DLD1 (cell line): ENCODE measurements around the gene RALGAPA1.

Experiments used
- in situ Hi-C: cut with HindIII; loops from 2 replicates; pipeline ENCODE4 v1.10.0; 2017; ENCODE audit warnings: low sequenced_read_pairs

RALGAPA1 gene

GRCh38 chr14:35556548-35556947 lies 252.5 kb downstream of the RALGAPA1 start:
- in situ Hi-C loops, result no loop called here

GRCh38 chr14:35553808-35554207 lies 255.3 kb downstream of the RALGAPA1 start:
- in situ Hi-C loops, result no loop called here

GRCh38 chr14:35551081-35551480 lies 258.0 kb downstream of the RALGAPA1 start:
- in situ Hi-C loops, result no loop called here

- in situ Hi-C loops, result no loop called here
These were observed 259.5 kb downstream of the RALGAPA1 start for GRCh38 chr14:35549551-35549950.

GRCh38 chr14:35543006-35543405 lies 266.1 kb downstream of the RALGAPA1 start:
- in situ Hi-C loops, result no loop called here

- in situ Hi-C loops, result no loop called here
These were observed 269.1 kb downstream of the RALGAPA1 start for GRCh38 chr14:35539969-35540368.

GRCh38 chr14:35535483-35536112 lies 273.5 kb downstream of the RALGAPA1 start:
- in situ Hi-C loops, result no loop called here

- in situ Hi-C loops, result no loop called here
These were observed 274.1 kb downstream of the RALGAPA1 start for GRCh38 chr14:35534873-35535482.

GRCh38 chr14:35534208-35534872 lies 274.8 kb downstream of the RALGAPA1 start:
- in situ Hi-C loops, result no loop called here

- in situ Hi-C loops, result no loop called here
These were observed 275.5 kb downstream of the RALGAPA1 start, which contains the start of gene INSM2 for GRCh38 chr14:35533357-35534207. INSM2 (plus strand) TSS chr14:35534164; CDS start chr14:35534253, 89 bp downstream.

- in situ Hi-C loops, result no loop called here
These were observed 276.2 kb downstream of the RALGAPA1 start for GRCh38 chr14:35532783-35533356.

GRCh38 chr14:35531960-35532747 lies 276.9 kb downstream of the RALGAPA1 start:
- in situ Hi-C loops, result no loop called here

GRCh38 chr14:35526962-35527361 lies 282.1 kb downstream of the RALGAPA1 start:
- in situ Hi-C loops, result no loop called here

- in situ Hi-C loops, result no loop called here
These were observed 283.4 kb downstream of the RALGAPA1 start for GRCh38 chr14:35525695-35526094.

- in situ Hi-C loops, result no loop called here
These were observed 289.1 kb downstream of the RALGAPA1 start for GRCh38 chr14:35519986-35520385.

GRCh38 chr14:35515916-35516315 lies 293.2 kb downstream of the RALGAPA1 start:
- in situ Hi-C loops, result no loop called here

- in situ Hi-C loops, result no loop called here
These were observed 296.3 kb downstream of the RALGAPA1 start for GRCh38 chr14:35512765-35513164.

- in situ Hi-C loops, result loop anchor here (5.0 kb wide), 1 partner anchor 78 kb away; no protein-coding TSS in a partner anchor
These were observed 299.2 kb downstream of the RALGAPA1 start for GRCh38 chr14:35509846-35510245.

GRCh38 chr14:35506927-35507326 lies 302.2 kb downstream of the RALGAPA1 start:
- in situ Hi-C loops, result loop anchor here (5.0 kb wide), 1 partner anchor 75 kb away; no protein-coding TSS in a partner anchor

GRCh38 chr14:35506461-35506860 lies 302.6 kb downstream of the RALGAPA1 start:
- in situ Hi-C loops, result loop anchor here (5.0 kb wide), 1 partner anchor 74 kb away; no protein-coding TSS in a partner anchor
